ENCODE data around the gene PKM.
"Not testable (repeated sequence)": the region's sequence is repeated elsewhere in the genome, so short reads cannot be mapped to it uniquely, and the experiment has no call there.

PKM gene

GRCh38 chr15:72231066-72231832, at the start of gene PKM:
Gene PKM (minus strand): TSS chr15:72231190. CDS start chr15:72219097, 12,093 bp downstream.
- DNase-seq (ENCODE audit: low read depth in 3 of 3): peak; percentile 90 to 93 (median 92)

- no peak for DNase-seq (ENCODE audit: low read depth in 3 of 3)
These were observed 49.8 kb upstream of the PKM start for GRCh38 chr15:72280751-72281150.

DNA sequence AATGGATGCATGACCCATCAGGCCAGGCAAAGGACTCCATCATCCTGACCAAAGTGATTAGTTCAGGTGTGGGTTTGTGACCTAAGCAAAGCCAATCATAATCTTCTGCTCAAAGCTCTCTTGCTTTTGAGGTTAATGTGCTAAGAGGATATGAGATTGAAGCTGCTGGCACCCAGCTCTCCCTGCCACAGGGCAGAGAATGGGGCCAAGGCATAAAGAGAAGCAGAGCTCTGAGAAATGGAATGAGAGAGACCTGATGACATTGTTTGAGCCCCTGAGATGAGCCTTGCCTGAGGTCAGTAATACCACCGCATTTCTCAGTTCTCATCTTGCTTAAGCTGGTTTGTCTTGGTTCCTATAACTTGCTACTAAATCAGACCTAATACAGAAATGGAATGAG, 47.7 kb upstream of the PKM start:
- DNase-seq (ENCODE audit: low read depth in 3 of 3): no peak

DNA sequence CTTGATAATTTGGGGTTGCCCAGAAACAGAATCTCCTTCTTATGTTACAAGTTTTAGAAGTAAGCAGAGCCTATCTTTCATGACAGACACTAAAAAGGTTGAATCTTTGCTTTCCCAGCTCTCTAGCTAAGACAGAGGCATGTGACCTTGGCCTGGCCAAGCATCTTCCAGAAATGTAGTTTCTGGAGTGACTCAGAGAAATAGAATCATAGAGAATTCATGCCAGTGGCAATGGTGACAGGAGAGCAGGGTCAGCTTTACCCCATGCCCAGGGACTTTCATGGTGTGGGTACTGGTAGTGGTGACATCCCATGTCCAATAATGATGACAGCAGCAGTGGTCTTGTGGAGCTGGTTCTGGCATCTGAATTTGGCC, 45.3 kb upstream of the PKM start:
- DNase-seq (ENCODE audit: low read depth in 3 of 3): no peak

DNA sequence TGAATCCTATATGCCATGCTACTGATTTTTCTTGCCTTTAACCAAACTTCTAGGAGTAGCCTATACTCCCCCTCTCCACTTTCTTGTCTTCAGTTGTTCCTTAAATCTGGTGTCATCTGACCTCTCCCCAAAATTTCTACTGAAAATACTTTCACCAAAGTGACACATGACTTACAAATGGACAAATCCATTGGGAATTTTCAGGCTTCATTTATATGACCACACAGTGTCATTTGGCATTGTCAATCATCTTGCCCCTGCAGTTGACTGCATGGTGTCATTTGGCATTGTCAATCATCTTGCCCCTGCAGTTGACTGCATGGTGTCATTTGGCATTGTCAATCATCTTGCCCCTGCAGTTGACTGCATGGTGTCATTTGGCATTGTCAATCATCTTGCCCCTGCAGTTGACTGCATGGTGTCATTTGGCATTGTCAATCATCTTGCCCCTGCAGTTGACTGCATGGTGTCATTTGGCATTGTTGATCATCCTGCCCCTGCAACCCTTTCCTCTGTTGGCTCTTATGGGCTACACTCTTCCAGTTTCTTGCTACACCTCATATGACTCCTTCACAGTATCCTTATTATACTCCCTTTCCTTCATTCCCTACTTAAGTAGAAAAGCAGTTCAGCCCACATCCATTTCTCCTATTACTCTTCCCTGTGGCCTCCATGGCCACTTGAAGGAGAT, 44.8 kb upstream of the PKM start:
- DNase-seq (ENCODE audit: low read depth in 3 of 3): not testable (repeated sequence)

DNA sequence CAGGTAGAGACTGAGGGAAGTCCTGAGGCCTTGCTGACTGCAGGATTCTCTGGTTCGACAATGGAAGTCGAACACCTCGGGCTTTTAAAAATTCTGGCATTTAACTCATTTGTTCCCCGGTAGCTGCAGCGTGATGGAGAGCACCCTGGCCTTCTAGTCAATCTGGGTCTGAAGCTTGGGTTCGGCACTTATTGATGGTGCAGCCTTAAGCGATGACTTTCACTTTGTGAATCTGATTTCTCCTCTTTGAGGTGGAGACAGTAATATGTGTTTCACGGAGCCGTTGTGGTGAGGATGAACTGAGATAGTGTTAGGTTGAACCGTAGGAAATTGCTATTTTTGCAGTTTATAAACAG, 42.0 kb upstream of the PKM start:
- no peak for DNase-seq (ENCODE audit: low read depth in 3 of 3)

- peak; percentile 94 to 98 (median 97) for DNase-seq (ENCODE audit: low read depth in 3 of 3)
These were observed 41.4 kb upstream of the PKM start, which contains the start of gene PARP6 for GRCh38 chr15:72272213-72272996. Gene PARP6 (minus strand): TSS chr15:72272554. CDS start chr15:72267477, 5,077 bp downstream.

- peak in 1 of 3 experiments; percentile 2 for DNase-seq (ENCODE audit: low read depth in 3 of 3)
These were observed 40.9 kb upstream of the PKM start for GRCh38 chr15:72271895-72272212.

DNA sequence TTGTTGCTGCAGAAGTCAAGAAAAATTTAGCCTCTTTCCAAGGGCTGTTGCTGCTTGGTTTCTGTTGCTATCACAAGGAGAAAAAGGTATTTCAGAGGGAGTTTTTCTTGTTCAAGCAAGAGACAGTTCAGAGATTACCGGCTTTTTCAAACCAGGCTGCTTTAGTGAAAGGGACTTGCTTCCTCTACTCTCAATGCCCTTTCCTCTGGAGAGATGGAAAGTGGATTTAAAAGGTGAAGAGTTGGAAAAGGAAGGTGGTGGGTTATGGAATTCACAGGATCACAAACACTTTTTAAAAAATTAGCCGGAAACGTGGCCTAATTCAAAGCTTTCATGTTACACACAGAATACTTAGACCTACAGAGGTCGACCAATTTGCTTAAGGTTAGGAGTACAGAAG, 40.2 kb upstream of the PKM start:
- no peak for DNase-seq (ENCODE audit: low read depth in 3 of 3)

GRCh38 chr15:72269739-72270138, 38.7 kb upstream of the PKM start:
- no peak for DNase-seq (ENCODE audit: low read depth in 3 of 3)

DNA sequence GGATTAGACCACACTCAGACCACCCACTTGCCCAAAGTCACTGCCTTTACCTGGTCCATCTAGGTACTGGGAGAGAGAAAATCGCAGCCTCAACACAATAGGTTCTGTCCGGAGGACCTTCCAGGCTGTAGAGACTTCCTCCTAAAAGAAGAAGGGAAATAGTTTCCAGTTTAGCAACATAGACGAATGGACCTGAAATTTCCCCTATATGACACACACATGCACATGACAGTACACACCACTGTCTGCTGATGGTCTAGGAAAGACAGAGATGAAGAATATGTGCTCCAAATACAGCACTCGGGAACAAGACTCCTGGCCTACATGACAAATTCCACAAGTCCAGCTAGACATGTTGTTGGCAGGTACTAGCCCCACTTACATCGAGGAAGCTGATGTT, 34.0 kb upstream of the PKM start:
- DNase-seq (ENCODE audit: low read depth in 3 of 3): no peak

DNA sequence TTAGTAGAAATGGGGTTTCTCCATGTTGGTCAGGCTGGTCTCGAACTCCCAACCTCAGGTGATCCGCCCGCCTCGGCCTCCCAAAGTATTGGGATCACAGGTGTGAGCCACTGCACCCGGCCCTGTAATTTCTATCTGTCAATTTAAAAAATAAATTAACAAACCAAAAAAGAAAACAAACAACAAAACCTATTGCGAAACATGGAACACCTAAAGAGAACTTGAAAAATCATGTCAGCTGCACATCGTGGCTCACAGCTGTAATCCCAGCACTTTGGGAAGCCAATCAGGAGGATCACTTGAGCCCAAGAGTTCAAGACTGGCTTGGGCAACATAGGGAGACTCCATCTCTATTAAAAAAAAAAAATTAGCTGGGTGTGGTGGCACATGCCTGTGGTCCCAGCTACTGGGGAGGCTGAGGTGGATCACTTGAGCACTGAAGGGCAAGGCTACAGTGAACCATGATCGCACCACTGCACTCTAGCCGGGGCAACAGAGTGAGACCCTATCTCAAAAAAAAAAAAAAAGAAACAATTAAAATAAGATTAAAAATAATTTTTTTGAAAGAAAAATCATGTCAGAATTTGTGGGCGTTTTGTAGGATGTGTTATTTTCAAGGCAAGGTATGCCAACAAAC, 21.8 kb upstream of the PKM start:
- DNase-seq (ENCODE audit: low read depth in 3 of 3): no peak

DNA sequence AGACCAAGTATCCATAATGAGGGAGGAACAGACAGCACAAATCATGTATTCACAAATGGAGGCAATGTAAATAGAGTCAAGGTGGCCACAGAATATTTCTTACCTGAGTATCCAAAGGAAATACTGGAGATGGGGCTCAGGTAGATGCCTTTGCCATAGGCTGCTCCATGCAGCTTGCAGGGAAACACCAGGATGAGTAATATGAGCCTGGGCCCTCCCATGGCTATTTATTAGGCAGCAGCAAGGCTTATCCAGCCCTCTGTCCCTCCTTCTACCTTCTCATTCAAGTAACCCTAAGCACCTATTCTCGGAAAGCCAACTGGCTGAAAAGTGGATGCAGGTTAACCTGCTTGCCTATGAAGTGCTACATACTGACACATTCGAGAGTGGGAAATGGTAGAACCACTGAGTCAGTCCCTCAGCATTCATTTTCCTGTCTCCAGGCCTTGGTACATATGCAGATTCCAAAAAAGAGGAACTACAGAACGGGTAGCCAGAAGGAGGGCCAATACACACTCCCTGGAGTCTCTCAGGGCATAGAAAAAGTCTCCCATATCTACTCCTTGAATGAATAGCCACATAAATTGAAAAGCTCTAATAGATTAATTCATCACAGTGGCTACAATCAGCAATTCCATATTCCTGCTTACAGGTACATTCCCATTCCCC, 18.3 kb upstream of the PKM start:
- DNase-seq (ENCODE audit: low read depth in 3 of 3): no peak

DNA sequence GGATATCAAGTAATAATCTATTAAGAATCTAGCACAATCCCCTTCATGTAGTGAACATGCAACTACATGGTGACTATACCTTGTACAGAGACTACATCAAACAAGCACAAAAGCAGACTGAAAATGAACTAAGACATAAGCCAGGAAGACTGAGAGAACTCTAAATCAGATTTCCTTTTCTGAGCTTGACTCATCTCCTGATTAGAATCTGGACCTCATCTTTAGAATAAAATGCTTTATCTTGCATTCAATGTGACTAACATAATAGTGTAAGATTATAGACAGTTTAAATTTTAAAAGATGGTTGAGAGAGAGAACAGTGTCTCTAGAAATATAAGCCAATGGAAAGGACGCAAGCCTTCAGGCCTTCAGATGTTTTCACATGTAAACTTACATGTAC, 17.5 kb upstream of the PKM start:
- no peak for DNase-seq (ENCODE audit: low read depth in 3 of 3)

- no peak for DNase-seq (ENCODE audit: low read depth in 3 of 3)
These were observed 11.9 kb upstream of the PKM start for GRCh38 chr15:72242775-72243370.

GRCh38 chr15:72239652-72240051, 8.7 kb upstream of the PKM start:
- DNase-seq (ENCODE audit: low read depth in 3 of 3): no peak

GRCh38 chr15:72238586-72238985, 7.6 kb upstream of the PKM start:
- no peak for DNase-seq (ENCODE audit: low read depth in 3 of 3)

GRCh38 chr15:72237853-72238224, 6.8 kb upstream of the PKM start:
- DNase-seq (ENCODE audit: low read depth in 3 of 3): no peak

DNA sequence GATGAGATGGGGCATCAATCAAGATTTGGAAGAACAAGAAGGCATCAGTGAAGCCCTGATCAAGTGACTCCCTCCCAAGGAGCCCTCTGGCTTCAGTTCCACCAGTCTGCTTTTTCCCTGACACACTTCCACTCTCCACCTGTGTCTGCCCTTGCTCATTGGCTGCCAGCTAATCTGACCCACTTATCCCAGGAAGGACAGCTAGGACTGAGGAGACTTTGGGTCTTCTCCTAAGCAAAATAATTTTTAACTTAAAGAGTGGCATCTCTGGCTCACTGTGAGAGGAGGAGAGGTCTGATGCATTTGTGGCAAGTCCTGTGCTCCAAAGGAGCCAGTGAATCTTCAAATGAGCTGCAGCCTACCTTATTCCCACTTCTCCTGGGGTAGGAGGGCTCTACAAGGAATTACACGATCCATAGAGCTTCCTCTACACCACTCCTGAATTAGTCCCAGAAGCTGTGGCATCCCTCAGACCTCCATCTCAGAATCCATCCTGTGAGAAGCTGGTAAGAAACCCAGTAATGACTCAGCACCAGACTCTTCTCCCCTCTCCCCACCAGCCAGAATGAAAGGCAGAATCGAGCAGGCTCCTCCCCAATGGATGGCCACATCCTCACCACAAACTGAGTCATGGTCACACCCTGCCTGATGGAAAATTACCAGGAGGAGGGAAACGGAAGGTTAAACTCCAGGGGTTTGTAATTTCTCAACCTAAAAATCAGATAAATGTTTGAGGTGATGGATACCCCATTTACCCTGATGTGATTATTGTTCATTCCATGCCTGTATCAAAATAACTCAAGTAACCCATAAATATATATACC, 6.3 kb upstream of the PKM start:
- peak; percentile 24 to 52 (median 36) for DNase-seq (ENCODE audit: low read depth in 3 of 3)

- no peak for DNase-seq (ENCODE audit: low read depth in 3 of 3)
These were observed 5.5 kb upstream of the PKM start for GRCh38 chr15:72236381-72237003.
